GM18499 (cell line): ENCODE data around the gene SDHA.
"Not testable (repeated sequence)": the region's sequence is repeated elsewhere in the genome, so short reads cannot be mapped to it uniquely, and the experiment has no call there.

ENCODE experiments used
- ATAC-seq: cut with Tn5 transposase; IDR thresholded peaks from one replicate; pipeline ENCODE4 v1.9.1; 2021; ENCODE audit warnings: moderate number of reproducible peaks; ENCODE audit not compliant: insufficient read depth, unreplicated experiment

SDHA gene

GRCh38 chr5:294788-295187 lies 76.7 kb downstream of the SDHA start:
- not testable (repeated sequence) for ATAC-seq

- not testable (repeated sequence) for ATAC-seq
Measured at GRCh38 chr5:296207-296606, 78.1 kb downstream of the SDHA start.

GRCh38 chr5:296954-297353 lies 78.8 kb downstream of the SDHA start:
- not testable (repeated sequence) for ATAC-seq

GRCh38 chr5:297448-297847 lies 79.3 kb downstream of the SDHA start:
- not testable (repeated sequence) for ATAC-seq

- not testable (repeated sequence) for ATAC-seq
Measured at GRCh38 chr5:297991-298736, 80.0 kb downstream of the SDHA start.

- no peak for ATAC-seq
Measured at GRCh38 chr5:298737-299125, 80.6 kb downstream of the SDHA start.

GRCh38 chr5:299921-300320 lies 81.8 kb downstream of the SDHA start:
- not testable (repeated sequence) for ATAC-seq

GRCh38 chr5:300691-301435 lies 82.7 kb downstream of the SDHA start:
- not testable (repeated sequence) for ATAC-seq

GRCh38 chr5:302416-302815 lies 84.3 kb downstream of the SDHA start:
- not testable (repeated sequence) for ATAC-seq

- no peak for ATAC-seq
Measured at GRCh38 chr5:302966-303365, 84.8 kb downstream of the SDHA start.

GRCh38 chr5:303741-304140 lies 85.6 kb downstream of the SDHA start:
- ATAC-seq = not testable (repeated sequence)

- ATAC-seq = no peak
Measured at GRCh38 chr5:305050-305449, 86.9 kb downstream of the SDHA start.

GRCh38 chr5:305459-305858 lies 87.3 kb downstream of the SDHA start:
- no peak for ATAC-seq

- ATAC-seq = no peak
Measured at GRCh38 chr5:306011-306805, 88.1 kb downstream of the SDHA start.
